Ammon's horn (tissue), 1 donor: ENCODE measurements around the gene GSX2.
A peak's percentile ranks its signal among the peaks of the same experiment; 100 is the strongest.
"Not testable (repeated sequence)": the region's sequence is repeated elsewhere in the genome, so short reads cannot be mapped to it uniquely, and the experiment has no call there.

ENCODE experiments used
- DNase-seq: peaks from one replicate; pipeline ENCODE4 v3.0.0-alpha.2; 2016; ENCODE audit warnings: low spot score

GSX2 gene

GRCh38 chr4:54099748-54100574 lies at the start of gene GSX2:
TSS of gene GSX2 (plus strand) at chr4:54100163. CDS start at chr4:54100345, 182 bp downstream.
- DNase-seq: no peak

GRCh38 chr4:54050214-54050904 lies 49.6 kb upstream of the GSX2 start:
- DNase-seq: no peak

GRCh38 chr4:54053322-54053721 lies 46.6 kb upstream of the GSX2 start:
- not testable (repeated sequence) for DNase-seq

GRCh38 chr4:54054501-54054900 lies 45.5 kb upstream of the GSX2 start:
- DNase-seq: no peak

GRCh38 chr4:54055494-54055893 lies 44.5 kb upstream of the GSX2 start:
- DNase-seq: no peak

- DNase-seq: no peak
These were observed 43.6 kb upstream of the GSX2 start for GRCh38 chr4:54056360-54056759.

GRCh38 chr4:54058171-54058570 lies 41.8 kb upstream of the GSX2 start:
- no peak for DNase-seq

- no peak for DNase-seq
These were observed 39.8 kb upstream of the GSX2 start for GRCh38 chr4:54060116-54060515.

- no peak for DNase-seq
These were observed 38.9 kb upstream of the GSX2 start for GRCh38 chr4:54061067-54061466.

GRCh38 chr4:54061873-54062272 lies 38.1 kb upstream of the GSX2 start:
- no peak for DNase-seq

- no peak for DNase-seq
These were observed 37.6 kb upstream of the GSX2 start for GRCh38 chr4:54062392-54062791.

GRCh38 chr4:54063229-54063628 lies 36.7 kb upstream of the GSX2 start:
- no peak for DNase-seq

GRCh38 chr4:54063737-54064316 lies 36.1 kb upstream of the GSX2 start:
- DNase-seq: peak; percentile 47

GRCh38 chr4:54064317-54065111 lies 35.4 kb upstream of the GSX2 start, which contains the start of gene CHIC2:
TSS of gene CHIC2 (minus strand) at chr4:54064605. CDS start at chr4:54064300, 305 bp downstream.
- peak; percentile 93 for DNase-seq

GRCh38 chr4:54065282-54066087 lies 34.5 kb upstream of the GSX2 start:
- DNase-seq: no peak

GRCh38 chr4:54066088-54066415 lies 33.9 kb upstream of the GSX2 start:
- DNase-seq: no peak

- DNase-seq: no peak
These were observed 33.2 kb upstream of the GSX2 start for GRCh38 chr4:54066718-54067129.

GRCh38 chr4:54067166-54067565 lies 32.8 kb upstream of the GSX2 start:
- DNase-seq: no peak

GRCh38 chr4:54073271-54073880 lies 26.6 kb upstream of the GSX2 start:
- no peak for DNase-seq

GRCh38 chr4:54074381-54074780 lies 25.6 kb upstream of the GSX2 start:
- DNase-seq: no peak

- DNase-seq: no peak
These were observed 23.3 kb upstream of the GSX2 start for GRCh38 chr4:54076673-54077072.
